ENCODE results near the gene LRRC31. TPM values are rescaled to one million over a fixed set of nuclear protein-coding genes. Genes with fewer than 3 reads are reported as not detected.

The LRRC31 gene
- total RNA-seq (ENCODE audit: low replicate concordance), result not detected in 2 replicates

DNA sequence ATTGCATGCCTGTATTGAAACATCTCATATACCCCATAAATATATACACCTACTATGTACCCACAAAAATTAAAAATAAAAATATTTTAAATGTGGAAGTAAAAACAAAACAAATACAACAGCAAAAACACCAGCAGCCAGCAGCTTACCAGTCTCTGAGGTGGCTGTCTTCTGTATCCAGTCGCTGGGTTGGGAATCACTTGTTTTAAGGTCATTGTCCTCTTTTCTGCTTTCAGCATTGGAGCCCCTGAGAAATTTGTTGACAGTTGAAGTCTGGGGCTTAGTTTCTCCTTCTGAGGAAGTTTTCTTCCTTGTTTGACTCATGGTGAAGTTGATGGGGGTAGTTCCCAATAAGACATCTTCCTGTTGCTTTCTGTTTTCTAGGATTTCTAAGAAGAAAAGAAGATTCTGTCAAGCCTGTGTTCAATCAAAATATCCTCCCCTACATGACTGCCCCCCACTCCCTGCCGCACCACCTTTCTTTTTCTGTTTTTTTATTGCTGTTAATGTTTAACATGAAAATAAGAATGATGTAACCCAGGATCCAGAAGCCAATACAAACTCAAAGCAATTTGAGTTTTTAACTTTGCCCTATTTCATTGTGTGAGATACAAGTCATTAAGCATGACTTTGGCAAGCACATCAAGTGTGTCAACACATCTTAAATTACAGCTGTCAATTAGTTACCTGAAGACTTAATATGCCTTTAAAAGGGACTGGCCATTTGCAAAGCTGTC, at the start of gene LRRC31:
LRRC31 (minus strand) TSS at position 452 of the 737 bp plus-strand sequence; CDS start at position 324, 128 bp downstream.
- Histone ChIP-seq H2AFZ (replicated peaks) (no peak within 1 kb of the TSS), H3K4me2 (no peak within 1 kb of the TSS), H4K20me1 (ENCODE audit: low read depth) (no peaks in the 10 kb centered on the region), H3K27me3 (no peaks in the 10 kb centered on the region), H3K4me3 (no peak within 1 kb of the TSS), H3K27ac (no peak within 1 kb of the TSS), H3K9ac (no peak within 1 kb of the TSS), H3K4me1 (no peaks in the 10 kb centered on the region), H3K9me3 (ENCODE audit: low read depth) (no peaks in the 10 kb centered on the region), H3K79me2 (ENCODE audit: low read depth) (no peaks in the 10 kb centered on the region), H3K36me3 (no peaks in the 10 kb centered on the region), H3F3A (ENCODE audit: low read depth) (no peaks in the 10 kb centered on the region)
- no peaks in the 10 kb centered on the region for H3K36me3 Mint-ChIP-seq
- no peaks in the 10 kb centered on the region for H3K9me3 Mint-ChIP-seq
- no peak for DNase-seq (ENCODE audit: low spot score)
- H3K4me3 Mint-ChIP-seq, result no peak within 1 kb of the TSS
- peaks cover 2% of the 10 kb centered on the region for H3K4me1 Mint-ChIP-seq
- H3K27me3 Mint-ChIP-seq (ENCODE audit: insufficient read depth, low read depth), result no peaks in the 10 kb centered on the region
- TF ChIP-seq, protein P1, sequence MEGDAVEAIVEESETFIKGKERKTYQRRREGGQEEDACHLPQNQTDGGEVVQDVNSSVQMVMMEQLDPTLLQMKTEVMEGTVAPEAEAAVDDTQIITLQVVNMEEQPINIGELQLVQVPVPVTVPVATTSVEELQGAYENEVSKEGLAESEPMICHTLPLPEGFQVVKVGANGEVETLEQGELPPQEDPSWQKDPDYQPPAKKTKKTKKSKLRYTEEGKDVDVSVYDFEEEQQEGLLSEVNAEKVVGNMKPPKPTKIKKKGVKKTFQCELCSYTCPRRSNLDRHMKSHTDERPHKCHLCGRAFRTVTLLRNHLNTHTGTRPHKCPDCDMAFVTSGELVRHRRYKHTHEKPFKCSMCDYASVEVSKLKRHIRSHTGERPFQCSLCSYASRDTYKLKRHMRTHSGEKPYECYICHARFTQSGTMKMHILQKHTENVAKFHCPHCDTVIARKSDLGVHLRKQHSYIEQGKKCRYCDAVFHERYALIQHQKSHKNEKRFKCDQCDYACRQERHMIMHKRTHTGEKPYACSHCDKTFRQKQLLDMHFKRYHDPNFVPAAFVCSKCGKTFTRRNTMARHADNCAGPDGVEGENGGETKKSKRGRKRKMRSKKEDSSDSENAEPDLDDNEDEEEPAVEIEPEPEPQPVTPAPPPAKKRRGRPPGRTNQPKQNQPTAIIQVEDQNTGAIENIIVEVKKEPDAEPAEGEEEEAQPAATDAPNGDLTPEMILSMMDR (IDR thresholded peaks at IDR 0.05), result no peak
- TF ChIP-seq EZH2phosphoT487 (IDR thresholded peaks at IDR 0.05) (no peak), EZH2 (IDR thresholded peaks at IDR 0.05) (no peak)
- no peak within 1 kb of the TSS for H3K27ac Mint-ChIP-seq

DNA sequence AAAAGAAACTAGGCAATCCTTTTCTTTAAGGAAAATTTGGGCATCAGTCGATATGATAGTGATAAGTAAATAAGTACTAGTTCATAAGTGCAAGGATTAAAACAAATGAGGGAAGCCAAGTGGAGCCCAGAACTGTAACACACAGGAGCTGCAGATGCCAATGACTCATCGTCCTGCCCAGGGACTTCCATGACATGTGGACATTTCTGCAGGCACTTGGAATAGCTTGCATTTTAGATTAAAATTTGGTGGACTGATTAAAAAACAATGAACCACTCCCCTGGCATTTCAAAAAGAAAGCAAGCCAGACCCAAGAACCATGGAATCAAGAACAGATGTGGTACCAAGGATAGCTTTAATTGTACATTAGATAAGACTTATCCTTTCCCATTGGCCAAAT, 44.6 kb upstream of the LRRC31 start:
- no peak overlapping the region for H2AFZ ChIP-seq (replicated peaks)
- TF ChIP-seq EZH2phosphoT487 (IDR thresholded peaks at IDR 0.05) (no peak), EZH2 (IDR thresholded peaks at IDR 0.05) (no peak)
- TF ChIP-seq, protein P1 (IDR thresholded peaks at IDR 0.05), result no peak
- peaks cover 2% of the 10 kb centered on the region for H3K27me3 Mint-ChIP-seq (ENCODE audit: insufficient read depth, low read depth)

DNA sequence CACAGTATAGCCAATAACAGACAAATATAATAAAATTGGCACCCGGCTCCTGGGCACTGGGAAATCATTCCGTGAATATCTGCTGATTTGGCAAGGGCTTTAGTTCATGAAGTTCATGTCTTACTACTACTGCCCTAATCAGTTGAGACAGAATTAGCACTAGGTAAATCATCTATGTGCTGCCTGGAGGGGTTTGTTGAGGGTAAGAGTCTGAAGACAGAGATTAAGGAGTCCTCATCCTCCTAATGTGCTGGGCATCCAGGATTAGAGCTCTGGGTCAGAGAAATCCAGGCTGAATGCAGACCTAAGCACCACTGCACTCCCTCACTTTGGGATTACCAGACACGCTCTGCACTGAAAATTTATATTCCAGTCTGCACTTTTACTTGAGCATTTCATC, 43.6 kb upstream of the LRRC31 start:
- Histone ChIP-seq H3K9ac (no peak overlapping the region), H3K79me2 (ENCODE audit: low read depth) (no peaks in the 10 kb centered on the region), H4K20me1 (ENCODE audit: low read depth) (no peaks in the 10 kb centered on the region), H3K4me1 (no peaks in the 10 kb centered on the region), H3K36me3 (no peaks in the 10 kb centered on the region), H2AFZ (replicated peaks) (no peak overlapping the region), H3K27me3 (no peaks in the 10 kb centered on the region), H3K9me3 (ENCODE audit: low read depth) (no peaks in the 10 kb centered on the region), H3K27ac (no peak overlapping the region), H3K4me3 (no peak overlapping the region), H3K4me2 (no peak overlapping the region), H3F3A (ENCODE audit: low read depth) (no peaks in the 10 kb centered on the region)
- no peaks in the 10 kb centered on the region for H3K4me1 Mint-ChIP-seq
- no peaks in the 10 kb centered on the region for H3K9me3 Mint-ChIP-seq
- DNase-seq (ENCODE audit: low spot score), result no peak
- no peak overlapping the region for H3K27ac Mint-ChIP-seq
- H3K27me3 Mint-ChIP-seq (ENCODE audit: insufficient read depth, low read depth), result peaks cover 2% of the 10 kb centered on the region
- H3K36me3 Mint-ChIP-seq, result no peaks in the 10 kb centered on the region
- TF ChIP-seq EZH2phosphoT487 (IDR thresholded peaks at IDR 0.05) (no peak), EZH2 (IDR thresholded peaks at IDR 0.05) (no peak)
- TF ChIP-seq, protein P1 (IDR thresholded peaks at IDR 0.05), result no peak
- no peak overlapping the region for H3K4me3 Mint-ChIP-seq

More for the DNA sequence above, 44.6 kb upstream of the LRRC31 start:
- Mint-ChIP-seq H3K4me3 (no peak overlapping the region), H3K9me3 (no peaks in the 10 kb centered on the region), H3K27ac (no peak overlapping the region), H3K36me3 (no peaks in the 10 kb centered on the region), H3K4me1 (no peaks in the 10 kb centered on the region)
- H3K9me3 ChIP-seq (ENCODE audit: low read depth), result no peaks in the 10 kb centered on the region
- H3K4me1 ChIP-seq, result no peaks in the 10 kb centered on the region
- no peaks in the 10 kb centered on the region for H3K79me2 ChIP-seq (ENCODE audit: low read depth)
- no peaks in the 10 kb centered on the region for H3K36me3 ChIP-seq
- no peak overlapping the region for H3K4me3 ChIP-seq
- no peak overlapping the region for H3K4me2 ChIP-seq
- no peaks in the 10 kb centered on the region for H3K27me3 ChIP-seq
- H3K9ac ChIP-seq, result no peak overlapping the region
- no peaks in the 10 kb centered on the region for H4K20me1 ChIP-seq (ENCODE audit: low read depth)
- no peak for DNase-seq (ENCODE audit: low spot score)
- no peaks in the 10 kb centered on the region for H3F3A ChIP-seq (ENCODE audit: low read depth)
- H3K27ac ChIP-seq, result no peak overlapping the region

All from neural progenitor cell (in vitro differentiated cells).